ENCODE results near the gene PEX3.
A peak's percentile ranks its signal among the peaks of the same experiment; 100 is the strongest.

The PEX3 gene

GRCh38 chr6:143450453-143451371 lies at the start of gene PEX3, which contains the start of gene ADAT2:
PEX3 (plus strand) TSS chr6:143450805; CDS start chr6:143451043, 238 bp downstream.
ADAT2 (minus strand) TSS chr6:143450695; CDS start chr6:143450658, 37 bp downstream.
- TF ChIP-seq CTCF (conservative IDR thresholded peaks at IDR 0.05), result no peak
- peak within 1 kb of the TSS; percentile 81 for H3K27ac ChIP-seq

GRCh38 chr6:143401068-143401446 lies 49.5 kb upstream of the PEX3 start:
- H3K27ac ChIP-seq, result peak overlapping the region; percentile 46
- no peak for TF ChIP-seq CTCF (conservative IDR thresholded peaks at IDR 0.05)

- no peak for TF ChIP-seq CTCF (conservative IDR thresholded peaks at IDR 0.05)
- H3K27ac ChIP-seq, result peak overlapping the region; percentile 46
These were observed 48.8 kb upstream of the PEX3 start for GRCh38 chr6:143401636-143402370.

- no peak for TF ChIP-seq CTCF (conservative IDR thresholded peaks at IDR 0.05)
- no peak overlapping the region for H3K27ac ChIP-seq
These were observed 47.8 kb upstream of the PEX3 start for GRCh38 chr6:143402721-143403336.

GRCh38 chr6:143405373-143406154 lies 45.0 kb upstream of the PEX3 start:
- H3K27ac ChIP-seq, result no peak overlapping the region

GRCh38 chr6:143406673-143407072 lies 43.9 kb upstream of the PEX3 start:
- H3K27ac ChIP-seq, result no peak overlapping the region; the same call in 1 of the 2 replicates
- no peak for TF ChIP-seq CTCF (conservative IDR thresholded peaks at IDR 0.05)

More at GRCh38 chr6:143405373-143406154, 45.0 kb upstream of the PEX3 start:
- TF ChIP-seq CTCF (conservative IDR thresholded peaks at IDR 0.05), result no peak
